ENCODE results near the gene SLC22A1.

DNA sequence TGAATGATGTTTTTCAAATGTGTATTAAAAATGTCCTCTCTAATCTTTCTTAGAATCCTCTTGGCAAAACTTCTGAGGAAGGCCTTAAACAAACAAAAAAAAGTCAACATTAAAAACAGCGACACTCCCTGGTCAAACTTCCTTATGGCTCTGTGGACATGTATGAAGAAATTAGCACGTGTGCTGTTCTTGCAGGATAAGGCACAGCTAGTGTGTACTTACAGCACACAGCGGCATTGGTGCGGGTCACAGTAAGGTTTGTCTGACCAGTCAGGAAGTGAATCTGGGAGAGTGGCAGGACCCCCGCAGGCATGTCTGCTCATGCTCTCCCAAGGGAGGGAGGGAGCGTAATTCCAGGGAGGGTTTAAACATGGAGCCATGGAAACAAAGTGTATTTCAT lies 38.8 kb downstream of the SLC22A1 start:
- TF ChIP-seq EZH2phosphoT487 (IDR thresholded peaks at IDR 0.05; ENCODE audit: unreplicated experiment) (no peak), CTCF (conservative IDR thresholded peaks at IDR 0.05; ENCODE audit: low read depth in 2 of 2) (no peak), POLR2AphosphoS5 (IDR thresholded peaks at IDR 0.05; ENCODE audit: low read depth) (no peak), EZH2 (IDR thresholded peaks at IDR 0.05; ENCODE audit: low read depth, unreplicated experiment) (no peak), CREB1 (CRISPR knock-in tag; IDR thresholded peaks at IDR 0.05; ENCODE audit: low read depth) (no peak)
- TF ChIP-seq, protein P1, sequence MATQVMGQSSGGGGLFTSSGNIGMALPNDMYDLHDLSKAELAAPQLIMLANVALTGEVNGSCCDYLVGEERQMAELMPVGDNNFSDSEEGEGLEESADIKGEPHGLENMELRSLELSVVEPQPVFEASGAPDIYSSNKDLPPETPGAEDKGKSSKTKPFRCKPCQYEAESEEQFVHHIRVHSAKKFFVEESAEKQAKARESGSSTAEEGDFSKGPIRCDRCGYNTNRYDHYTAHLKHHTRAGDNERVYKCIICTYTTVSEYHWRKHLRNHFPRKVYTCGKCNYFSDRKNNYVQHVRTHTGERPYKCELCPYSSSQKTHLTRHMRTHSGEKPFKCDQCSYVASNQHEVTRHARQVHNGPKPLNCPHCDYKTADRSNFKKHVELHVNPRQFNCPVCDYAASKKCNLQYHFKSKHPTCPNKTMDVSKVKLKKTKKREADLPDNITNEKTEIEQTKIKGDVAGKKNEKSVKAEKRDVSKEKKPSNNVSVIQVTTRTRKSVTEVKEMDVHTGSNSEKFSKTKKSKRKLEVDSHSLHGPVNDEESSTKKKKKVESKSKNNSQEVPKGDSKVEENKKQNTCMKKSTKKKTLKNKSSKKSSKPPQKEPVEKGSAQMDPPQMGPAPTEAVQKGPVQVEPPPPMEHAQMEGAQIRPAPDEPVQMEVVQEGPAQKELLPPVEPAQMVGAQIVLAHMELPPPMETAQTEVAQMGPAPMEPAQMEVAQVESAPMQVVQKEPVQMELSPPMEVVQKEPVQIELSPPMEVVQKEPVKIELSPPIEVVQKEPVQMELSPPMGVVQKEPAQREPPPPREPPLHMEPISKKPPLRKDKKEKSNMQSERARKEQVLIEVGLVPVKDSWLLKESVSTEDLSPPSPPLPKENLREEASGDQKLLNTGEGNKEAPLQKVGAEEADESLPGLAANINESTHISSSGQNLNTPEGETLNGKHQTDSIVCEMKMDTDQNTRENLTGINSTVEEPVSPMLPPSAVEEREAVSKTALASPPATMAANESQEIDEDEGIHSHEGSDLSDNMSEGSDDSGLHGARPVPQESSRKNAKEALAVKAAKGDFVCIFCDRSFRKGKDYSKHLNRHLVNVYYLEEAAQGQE (IDR thresholded peaks at IDR 0.05; ENCODE audit: unreplicated experiment), result no peak

Data from GM23338 (cell line).